SK-MEL-5 (cell line): Measurements from ENCODE around the gene CTNNBIP1. TPM values are rescaled to one million over a fixed set of nuclear protein-coding genes. Genes with fewer than 3 reads are reported as not detected.
A peak's percentile ranks its signal among the peaks of the same experiment; 100 is the strongest.
"Not testable (repeated sequence)": the region's sequence is repeated elsewhere in the genome, so short reads cannot be mapped to it uniquely, and the experiment has no call there.

Experiments
- DNase-seq: peaks from one replicate; pipeline ENCODE4 v3.0.0-alpha.2; 2016; ENCODE audit warnings: low read depth, low spot score
- in situ Hi-C: cut with HindIII; loops from 2 replicates; pipeline ENCODE4 v1.10.0; 2016; ENCODE audit warnings: low sequenced_read_pairs, high pct_unique_total_duplicates, low pct_unique_long_range_greater_than_20kb
- total RNA-seq: library from RNA; depleted of rRNA; stranded (reverse); fragments of >200 nt; shearing (Covaris generic); gene quantifications from 2 replicates; pipeline ENCODE4 v1.2.3, GENCODE V29; 2014

The CTNNBIP1 gene
- total RNA-seq, 1 experiment from 2014 or later: 38.3 TPM

DNA sequence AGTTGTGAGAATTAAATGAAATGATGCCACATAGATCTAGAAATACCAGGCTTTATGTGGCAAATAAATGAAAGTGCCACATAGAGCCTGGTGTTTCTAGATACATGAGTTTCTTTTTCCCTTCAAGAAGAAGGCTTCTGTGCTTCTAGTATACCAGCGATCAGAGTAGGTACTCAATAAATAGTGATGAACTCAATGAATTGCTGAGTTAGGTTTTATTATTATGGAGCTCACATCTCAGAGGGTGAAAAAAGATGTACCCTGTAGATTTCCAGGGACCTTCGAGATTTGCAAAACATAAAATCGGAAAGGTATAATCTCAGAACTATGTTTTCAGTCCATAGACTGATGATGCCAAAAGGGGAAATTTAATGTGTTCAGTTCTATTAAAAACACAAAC is 84.0 kb downstream of the CTNNBIP1 start:
- in situ Hi-C loops: no loop called here
- DNase-seq: no peak

DNA sequence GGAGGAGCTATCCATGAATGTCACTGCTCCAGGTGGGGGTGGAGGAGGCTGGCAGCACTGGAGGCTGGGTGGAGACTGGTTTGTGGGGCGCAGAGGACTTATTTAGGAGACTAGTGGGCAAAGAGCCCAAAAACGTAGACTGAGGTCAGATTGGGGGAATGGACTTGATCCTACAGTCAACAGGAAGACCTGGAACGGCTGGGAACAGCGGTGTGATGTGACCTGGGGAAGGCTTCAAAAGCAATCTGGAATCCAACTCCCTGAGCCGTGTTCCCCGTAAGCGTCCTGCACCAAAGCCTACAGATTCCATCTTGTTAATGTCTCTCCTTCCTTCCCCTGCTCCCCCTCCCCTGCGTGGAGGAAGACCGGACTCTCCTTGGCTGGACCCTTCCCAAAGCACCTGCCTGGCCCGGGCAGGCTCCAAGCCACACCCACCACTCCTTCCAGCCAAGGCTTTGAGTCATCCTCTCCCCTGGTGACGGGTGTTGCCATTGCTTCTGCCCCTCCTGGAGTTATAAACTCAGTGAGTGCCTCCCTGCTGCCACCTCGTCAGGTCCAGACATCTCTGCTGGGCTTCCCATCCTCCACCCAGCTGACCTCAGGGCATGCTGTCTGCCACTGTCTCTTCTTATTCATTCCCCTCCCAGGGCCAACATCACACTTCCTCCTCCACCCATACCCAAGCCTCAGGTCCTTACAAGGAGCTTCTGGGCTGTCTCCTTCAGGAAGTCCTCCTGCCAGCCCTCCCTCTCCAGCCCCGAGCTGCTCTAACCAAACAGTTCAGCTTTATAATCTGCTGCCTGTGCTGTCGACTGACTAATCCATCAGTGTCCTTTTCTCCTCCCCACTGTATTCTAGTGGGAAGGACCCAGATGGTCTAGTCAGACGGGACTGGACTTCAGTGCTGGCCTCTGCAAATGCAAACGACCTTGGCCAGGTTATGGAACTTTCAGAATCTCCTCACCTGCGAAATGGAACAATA is 84.7 kb downstream of the CTNNBIP1 start:
- in situ Hi-C loops: no loop called here
- peak; percentile 41 for DNase-seq

DNA sequence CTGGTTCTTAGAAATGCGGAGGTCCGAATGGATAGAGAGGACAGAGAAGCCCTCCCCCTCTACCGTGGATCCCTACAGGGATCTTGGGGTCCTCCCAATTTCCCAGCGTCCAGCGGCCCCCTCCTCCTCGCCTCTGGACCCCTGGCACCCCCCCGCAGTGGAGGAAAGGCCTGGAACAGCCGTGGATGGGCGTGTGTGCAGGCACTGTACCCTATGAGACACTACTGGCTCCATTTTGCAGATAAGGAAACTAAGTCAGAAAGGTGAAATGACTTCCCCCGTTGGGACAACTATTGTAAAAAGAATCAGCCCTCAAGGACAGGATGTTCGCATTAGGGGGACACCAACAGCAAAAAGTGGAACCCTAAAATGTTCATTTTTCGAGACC is 85.4 kb downstream of the CTNNBIP1 start:
- in situ Hi-C loops: no loop called here
- DNase-seq: no peak

DNA sequence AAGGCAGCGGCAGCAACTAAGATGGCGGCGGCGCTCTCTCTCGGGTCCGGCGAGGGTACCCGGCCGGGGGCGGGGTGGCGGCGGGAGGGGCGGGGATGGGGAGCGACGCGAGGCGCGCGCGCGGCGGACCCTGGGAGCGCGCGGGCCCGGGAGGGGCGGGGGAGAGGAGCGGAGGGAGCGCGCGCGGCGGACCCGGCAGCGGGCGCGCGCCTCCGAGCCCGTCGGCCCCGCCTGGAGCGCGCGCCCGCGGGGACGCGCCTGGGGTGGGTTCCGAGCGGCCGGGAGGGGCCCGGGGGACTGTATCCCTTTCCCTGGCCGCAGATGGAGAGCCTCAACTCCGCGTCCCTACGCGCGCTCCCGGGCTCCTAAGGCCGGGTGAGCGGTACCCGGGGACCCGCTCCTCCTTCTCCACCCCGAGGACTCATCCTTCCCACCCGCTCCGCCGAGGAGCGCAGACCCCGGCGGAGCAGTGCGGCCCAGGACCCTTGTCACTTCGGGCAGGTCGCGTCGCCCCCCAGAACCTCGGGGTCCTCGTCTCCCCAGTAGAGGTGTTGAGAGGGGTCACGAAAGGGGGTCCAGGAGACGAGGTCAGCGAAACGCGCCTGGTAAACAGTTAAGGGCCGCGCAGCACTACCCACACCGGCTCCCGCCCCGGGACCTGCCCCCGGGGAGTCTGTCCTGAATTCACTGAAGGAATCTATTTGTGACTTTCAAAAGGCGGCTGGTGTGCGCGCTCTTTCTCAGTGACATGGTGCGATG is 85.9 kb downstream of the CTNNBIP1 start, which contains the start of gene CLSTN1:
Gene CLSTN1 (minus strand): TSS at position 23 of the 759 bp plus-strand sequence. CDS start 232 bp downstream, outside the sequence.
- DNase-seq: peak; percentile 77
- in situ Hi-C loops: no loop called here

DNA sequence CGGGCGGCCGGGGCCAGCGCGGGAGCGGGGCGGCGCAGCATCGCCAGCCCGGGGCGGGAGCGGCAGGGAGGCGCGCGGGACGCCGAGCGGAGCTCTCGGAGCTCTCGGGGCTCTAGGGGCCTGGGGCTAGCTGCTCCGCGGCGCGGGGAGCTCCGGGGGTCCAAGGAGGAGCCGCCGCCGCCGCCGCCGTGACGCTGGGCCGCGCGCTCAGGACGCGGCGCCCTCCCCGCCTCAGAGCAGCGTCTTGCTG is 86.5 kb downstream of the CTNNBIP1 start:
- in situ Hi-C loops: no loop called here
- no peak for DNase-seq

DNA sequence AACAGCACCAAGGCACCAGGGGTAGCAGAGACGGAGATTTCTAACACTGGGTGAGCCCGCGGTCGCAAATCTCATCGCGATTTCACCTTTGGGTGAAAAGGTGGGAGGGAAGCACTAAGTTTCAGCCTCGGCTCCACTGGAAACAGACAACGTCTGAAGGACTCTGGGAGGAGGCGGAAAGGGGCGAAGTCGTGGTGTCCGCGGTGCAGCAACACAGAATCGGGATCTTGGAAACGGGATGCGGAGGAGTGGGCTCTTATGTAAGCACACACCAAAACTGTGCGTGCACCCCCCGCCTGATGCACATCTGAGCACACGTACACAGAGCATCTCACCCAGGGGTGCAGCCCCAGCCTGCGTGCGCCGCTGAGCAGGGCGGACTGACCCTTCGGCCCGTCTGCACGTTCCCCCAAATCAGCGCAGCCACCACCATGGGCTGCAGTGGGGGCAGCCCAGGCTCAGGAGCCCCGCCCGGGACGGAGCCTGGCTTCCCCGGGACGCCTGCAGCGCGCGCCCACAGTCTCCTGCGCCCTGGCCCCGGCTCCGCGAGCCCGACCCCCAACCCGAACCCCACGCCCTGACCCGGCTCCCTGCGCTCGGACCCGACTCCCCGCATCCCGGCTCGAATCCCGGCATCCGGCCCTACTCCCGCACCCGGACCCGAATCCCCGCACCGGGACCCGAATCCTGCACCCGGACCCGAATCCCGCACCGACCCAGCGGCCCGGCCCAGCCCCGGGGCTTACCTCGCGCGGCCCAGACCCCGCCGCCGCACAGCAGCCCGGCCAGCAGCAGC is 87.0 kb downstream of the CTNNBIP1 start:
- no peak for DNase-seq
- in situ Hi-C loops: no loop called here

DNA sequence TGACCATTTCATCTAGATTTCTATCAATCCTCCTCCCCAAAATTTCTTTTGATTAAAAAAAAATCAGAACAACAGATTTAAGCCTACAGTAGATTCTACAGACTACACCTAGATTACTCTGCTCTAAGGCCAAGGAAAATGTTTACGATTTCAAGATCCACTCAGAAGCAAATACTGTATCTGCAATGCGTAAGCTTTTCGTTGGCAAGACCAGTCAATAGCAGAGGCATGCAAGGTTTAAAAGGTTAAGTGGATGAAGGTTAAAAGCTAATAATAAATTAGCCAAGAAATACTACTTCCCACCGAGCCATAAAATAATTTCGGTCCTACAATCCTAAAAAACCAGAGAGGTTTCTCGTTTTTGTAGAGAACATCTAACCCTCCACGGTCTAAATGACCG is 87.6 kb downstream of the CTNNBIP1 start:
- in situ Hi-C loops: no loop called here
- no peak for DNase-seq

DNA sequence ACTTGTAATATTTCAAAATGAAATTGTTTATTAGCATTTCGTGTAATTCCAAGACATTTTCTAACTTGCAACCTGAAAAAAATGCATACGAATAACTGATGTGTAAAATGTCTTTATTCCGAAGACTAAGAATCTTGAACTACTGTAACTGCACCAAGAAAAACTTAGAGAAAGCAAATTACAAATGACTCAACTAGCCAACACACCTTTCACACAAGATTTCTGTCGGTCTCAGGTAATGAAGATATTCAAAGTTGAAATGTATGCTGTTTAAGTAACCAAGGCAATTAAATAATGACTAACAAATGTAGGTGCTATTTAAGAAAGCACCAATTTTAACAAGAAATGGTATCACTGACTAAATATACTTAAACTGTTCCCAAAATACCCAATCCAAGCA is 88.4 kb downstream of the CTNNBIP1 start:
- no peak for DNase-seq
- in situ Hi-C loops: no loop called here

DNA sequence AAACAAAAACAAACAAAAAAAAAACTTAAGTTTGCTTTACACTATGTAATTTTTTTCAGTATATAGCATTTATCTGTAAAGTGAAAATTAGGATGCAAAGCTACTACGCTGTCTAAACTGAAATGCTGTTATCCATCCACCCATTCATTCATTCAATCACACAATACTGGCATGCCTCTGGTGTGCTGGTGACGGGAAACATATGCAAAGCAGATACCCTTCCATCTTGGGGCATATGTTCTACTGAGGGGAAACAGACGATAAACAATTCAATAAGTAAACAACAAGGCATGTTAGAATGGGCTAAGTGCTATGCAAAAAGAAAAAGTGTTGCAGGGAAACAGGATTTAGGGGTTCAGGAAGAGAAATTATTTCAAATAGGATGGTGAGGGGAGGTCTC is 89.5 kb downstream of the CTNNBIP1 start:
- in situ Hi-C loops: no loop called here
- DNase-seq: no peak

DNA sequence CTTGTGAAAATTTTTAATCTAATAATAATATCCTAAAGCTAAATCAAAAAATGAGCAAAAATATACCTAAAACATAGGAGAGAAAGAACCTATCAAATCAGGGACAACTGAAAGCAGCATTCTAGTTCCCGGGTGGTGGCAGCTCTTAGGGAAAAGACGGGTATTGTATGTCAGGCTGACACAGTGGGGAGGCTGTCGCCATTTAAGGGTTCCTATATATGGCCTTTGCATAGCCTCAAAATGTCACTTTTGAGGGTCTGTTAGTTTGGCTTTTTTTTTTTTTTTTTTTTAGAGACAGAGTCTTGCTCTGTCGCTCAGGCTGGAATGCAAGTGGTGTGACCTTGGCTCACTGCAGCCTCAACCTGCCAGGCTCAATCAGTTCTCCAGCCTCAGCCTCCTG is 92.3 kb downstream of the CTNNBIP1 start:
- in situ Hi-C loops: no loop called here
- no peak for DNase-seq

DNA sequence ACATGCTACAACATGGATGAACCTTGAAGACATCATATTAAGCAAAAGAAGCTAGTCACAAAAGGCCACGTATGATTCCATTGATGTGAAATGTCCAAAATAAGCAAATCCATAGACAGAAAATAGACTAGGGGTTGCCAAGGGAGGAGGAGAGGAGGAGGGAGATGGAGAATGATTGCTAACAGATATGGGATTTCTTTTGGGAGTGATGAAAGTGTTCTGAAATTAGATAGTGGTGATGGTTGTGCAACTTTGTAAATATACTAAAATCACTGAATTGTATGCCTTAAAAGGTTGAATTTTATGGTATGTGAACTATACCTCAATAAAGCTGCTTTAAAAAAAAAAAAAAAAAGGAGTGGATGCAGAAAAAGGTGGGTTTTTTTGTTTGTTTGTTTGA is 93.9 kb downstream of the CTNNBIP1 start:
- no peak for DNase-seq
- in situ Hi-C loops: no loop called here

DNA sequence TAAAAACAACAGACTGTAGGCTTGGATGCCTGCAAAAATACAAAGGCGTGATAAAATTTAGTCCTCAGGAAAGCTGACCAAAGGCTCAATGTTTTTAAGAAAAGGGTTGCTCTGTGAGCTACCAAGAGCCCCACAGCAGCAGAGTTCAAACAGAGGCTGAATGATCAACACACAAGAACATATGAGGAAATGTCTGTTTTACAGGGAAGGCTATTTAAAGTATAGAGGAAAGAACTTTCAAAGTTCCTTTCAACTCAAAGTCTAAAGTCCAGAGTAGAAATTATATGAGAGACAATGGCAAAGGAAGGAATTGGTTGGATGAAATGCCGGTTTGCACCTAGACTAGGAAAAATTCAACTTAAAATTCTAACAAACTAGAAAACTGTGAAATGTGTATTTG is 94.9 kb downstream of the CTNNBIP1 start:
- DNase-seq: no peak
- in situ Hi-C loops: no loop called here

DNA sequence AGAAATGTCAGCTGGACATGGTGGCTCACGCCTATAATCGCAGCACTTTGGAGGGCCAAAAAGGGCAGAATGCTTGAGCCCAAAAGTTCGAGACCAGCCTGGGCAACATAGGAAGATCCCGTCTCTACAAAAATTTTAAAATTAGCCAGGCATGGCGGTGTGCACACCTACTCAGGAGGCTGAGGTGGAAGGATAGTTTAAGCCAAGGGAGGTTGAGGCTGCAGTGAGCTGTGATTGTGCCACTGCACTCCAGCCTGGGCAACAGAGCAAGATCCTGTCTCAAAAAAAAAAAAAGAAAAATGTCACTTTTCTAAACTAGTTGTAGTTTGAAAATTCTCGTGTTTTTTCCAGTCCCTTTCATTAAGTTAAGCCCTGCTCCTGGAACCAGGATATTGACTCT is 95.5 kb downstream of the CTNNBIP1 start:
- in situ Hi-C loops: no loop called here
- no peak for DNase-seq

DNA sequence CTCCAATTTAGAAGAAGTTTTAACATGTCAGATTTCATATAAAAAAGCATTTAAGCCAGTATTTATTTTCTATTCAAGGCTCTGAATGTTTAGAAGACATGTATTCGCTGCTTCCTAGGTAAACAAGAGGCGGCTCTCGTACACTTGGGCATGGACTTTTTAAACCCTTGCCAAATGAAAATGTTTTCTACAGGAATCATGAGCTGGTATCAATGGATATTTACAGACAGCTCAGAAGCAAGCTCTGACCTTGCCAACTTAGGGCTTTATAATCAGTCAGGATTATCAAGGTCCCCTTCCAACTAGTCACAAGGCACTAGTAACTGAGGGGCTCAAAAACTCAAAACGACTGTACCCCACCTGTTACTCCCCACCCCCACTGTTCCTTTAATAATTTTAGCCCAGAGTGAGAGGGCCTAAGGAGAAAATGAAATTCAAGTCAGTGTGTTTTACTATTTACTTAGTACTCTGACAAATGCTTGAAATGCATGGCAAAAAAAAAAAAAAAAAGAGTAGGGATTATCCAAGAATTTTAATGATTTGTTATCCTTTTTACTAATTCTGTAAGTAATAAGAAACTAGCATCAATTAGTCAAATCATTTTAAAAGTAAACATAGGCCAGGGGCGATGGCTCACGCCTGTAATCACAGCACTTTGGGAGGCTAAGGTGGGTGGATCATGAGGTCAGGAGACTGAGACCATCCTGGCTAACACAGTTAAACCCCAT is 98.7 kb downstream of the CTNNBIP1 start:
- in situ Hi-C loops: no loop called here
- DNase-seq: no peak

DNA sequence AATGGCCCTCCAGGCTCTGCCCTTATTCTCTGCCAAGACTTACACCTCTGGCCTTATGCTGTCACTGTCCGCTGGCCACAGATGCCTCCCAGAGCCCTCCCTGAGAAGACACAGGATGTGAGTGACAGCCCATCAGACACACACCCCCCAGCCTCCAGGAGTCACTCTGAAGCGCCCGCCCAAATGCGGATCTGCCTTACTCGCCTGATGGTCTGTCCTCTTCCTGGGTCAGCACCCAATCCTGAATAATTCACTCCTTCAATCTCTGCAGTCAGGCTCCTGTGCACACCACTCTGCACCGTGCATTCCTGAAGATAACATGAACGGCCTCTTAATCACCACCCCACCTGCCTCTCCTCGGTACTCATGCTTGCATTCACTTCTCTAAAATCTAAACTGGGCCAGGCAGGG is 101.0 kb downstream of the CTNNBIP1 start:
- in situ Hi-C loops: no loop called here
- DNase-seq: no peak

DNA sequence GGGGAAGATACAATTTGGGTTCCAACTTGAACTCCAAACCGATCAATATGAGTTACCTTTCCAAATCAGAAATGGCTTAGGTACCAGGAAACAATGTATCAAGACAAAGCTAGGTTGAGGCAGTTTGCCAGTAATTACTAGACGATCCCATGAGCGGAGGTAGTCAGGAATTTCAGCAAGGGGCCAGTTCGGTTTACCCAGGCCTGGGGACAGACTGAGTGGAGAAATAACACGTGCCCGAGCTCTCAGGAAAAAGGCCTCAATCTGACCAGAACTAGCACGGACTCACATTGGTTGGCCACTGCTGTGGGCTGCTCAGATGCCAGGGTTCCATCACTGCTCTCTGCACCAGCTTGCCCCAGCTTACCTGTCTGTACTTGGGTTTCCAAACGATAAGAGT is 101.6 kb downstream of the CTNNBIP1 start:
- DNase-seq: no peak
- in situ Hi-C loops: no loop called here

DNA sequence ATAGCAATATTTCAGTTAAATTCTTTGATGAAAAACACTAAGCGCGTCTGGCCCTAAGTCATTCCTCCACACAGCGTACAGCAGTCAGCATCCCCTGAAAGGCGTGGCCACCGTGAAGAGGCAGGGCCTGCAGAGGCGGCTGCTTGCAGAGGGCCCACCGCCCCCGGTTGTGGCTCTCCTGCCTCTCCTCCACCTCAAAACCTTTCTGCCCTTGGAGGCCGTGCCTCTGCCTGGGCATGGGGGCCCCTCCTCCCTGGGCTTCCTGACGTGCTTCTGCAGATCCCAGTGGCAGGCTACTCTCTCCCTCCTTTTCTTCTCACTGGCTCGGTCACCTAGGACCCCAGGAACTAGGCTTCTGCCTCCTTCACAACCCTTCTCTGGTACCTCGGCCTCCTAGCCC is 102.5 kb downstream of the CTNNBIP1 start:
- in situ Hi-C loops: no loop called here
- DNase-seq: no peak

DNA sequence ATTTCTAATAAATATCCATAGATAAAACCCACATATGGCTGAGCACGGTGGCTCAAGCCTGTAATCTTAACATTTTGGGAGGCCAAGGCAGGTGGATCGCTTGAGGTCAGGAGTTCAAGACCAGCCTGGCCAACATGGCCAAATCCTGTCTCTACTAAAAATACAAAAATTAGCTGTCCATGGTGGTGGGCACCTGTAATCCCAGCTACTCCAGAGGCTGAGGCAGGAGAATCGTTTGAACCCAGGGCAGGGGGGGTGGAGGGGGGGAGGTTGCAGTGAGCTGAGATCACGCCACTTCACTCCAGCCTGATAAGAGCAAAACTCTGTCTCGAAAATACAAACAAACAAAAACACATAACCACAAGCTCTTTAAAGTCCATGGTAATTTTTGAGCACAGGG is 104.1 kb downstream of the CTNNBIP1 start:
- DNase-seq, in situ Hi-C loops: not testable (repeated sequence)
